ENCODE measurements around the gene DYSF.
"Not testable (repeated sequence)": the region's sequence is repeated elsewhere in the genome, so short reads cannot be mapped to it uniquely, and the experiment has no call there.

Gene DYSF

DNA sequence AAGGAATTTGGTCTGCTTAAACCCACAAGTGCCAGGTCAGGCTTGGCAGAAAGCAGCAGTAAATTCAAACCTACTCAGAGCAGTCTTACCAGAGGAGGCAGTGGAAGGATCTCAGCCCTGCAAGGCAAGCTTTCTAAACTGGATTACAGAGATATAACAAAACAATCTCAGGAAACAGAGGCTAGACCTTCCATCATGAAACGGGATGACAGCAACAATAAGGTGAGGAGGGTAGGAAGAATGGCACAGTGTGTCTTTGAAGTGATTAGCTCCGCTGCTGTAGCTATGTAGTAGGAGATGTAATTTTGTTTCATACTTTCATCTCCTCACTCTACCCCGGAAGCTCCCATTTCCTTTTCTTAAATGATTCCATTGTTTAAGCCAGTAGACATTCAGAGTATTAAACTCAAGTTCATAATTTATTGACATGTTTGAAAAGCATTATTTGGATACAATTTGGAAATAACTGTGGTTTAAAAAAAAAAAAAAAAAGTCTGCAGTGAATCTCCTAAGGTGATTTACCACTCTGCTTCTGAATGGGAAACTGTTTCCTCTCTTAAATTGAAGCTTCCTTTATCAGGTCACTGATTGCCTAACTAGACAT lies 29.4 kb upstream of the DYSF start:
- Histone ChIP-seq H3K4me1 (ENCODE audit: low read length) (no peaks in the 10 kb centered on the region), H3K9me2 (replicated peaks; ENCODE audit: insufficient read depth, low read length) (no peaks in the 10 kb centered on the region), H3K27me3 (replicated peaks; ENCODE audit: insufficient read depth, low read length) (no peaks in the 10 kb centered on the region), H3K36me3 (replicated peaks; ENCODE audit: insufficient read depth, low read length) (peaks cover 11% of the 10 kb centered on the region; the same call in 1 of the 2 replicates), H3K4me2 (ENCODE audit: low read depth, low read length) (no peak overlapping the region), H3K9me3 (replicated peaks; ENCODE audit: insufficient read depth, low read length) (no peaks in the 10 kb centered on the region), H3K9ac (ENCODE audit: low read length) (no peak overlapping the region), H4K20me1 (ENCODE audit: insufficient read depth, low read length) (no peaks in the 10 kb centered on the region), H3K4me3 (ENCODE audit: low read length) (no peak overlapping the region), H3F3A (ENCODE audit: insufficient read depth, low read length) (no peaks in the 10 kb centered on the region), H3K79me2 (ENCODE audit: low read length) (no peaks in the 10 kb centered on the region), H3K27ac (ENCODE audit: low read length) (no peak overlapping the region), H2AFZ (ENCODE audit: low read length) (no peak overlapping the region)
- TF ChIP-seq, protein P1, sequence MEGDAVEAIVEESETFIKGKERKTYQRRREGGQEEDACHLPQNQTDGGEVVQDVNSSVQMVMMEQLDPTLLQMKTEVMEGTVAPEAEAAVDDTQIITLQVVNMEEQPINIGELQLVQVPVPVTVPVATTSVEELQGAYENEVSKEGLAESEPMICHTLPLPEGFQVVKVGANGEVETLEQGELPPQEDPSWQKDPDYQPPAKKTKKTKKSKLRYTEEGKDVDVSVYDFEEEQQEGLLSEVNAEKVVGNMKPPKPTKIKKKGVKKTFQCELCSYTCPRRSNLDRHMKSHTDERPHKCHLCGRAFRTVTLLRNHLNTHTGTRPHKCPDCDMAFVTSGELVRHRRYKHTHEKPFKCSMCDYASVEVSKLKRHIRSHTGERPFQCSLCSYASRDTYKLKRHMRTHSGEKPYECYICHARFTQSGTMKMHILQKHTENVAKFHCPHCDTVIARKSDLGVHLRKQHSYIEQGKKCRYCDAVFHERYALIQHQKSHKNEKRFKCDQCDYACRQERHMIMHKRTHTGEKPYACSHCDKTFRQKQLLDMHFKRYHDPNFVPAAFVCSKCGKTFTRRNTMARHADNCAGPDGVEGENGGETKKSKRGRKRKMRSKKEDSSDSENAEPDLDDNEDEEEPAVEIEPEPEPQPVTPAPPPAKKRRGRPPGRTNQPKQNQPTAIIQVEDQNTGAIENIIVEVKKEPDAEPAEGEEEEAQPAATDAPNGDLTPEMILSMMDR (IDR thresholded peaks at IDR 0.05; ENCODE audit: low read length): no peak
- TF ChIP-seq EZH2phosphoT487 (IDR thresholded peaks at IDR 0.05; ENCODE audit: low read length) (no peak), EZH2 (optimal IDR thresholded peaks at IDR 0.05; ENCODE audit: low read depth, low read length) (no peak)
- DNase-seq: no peak

DNA sequence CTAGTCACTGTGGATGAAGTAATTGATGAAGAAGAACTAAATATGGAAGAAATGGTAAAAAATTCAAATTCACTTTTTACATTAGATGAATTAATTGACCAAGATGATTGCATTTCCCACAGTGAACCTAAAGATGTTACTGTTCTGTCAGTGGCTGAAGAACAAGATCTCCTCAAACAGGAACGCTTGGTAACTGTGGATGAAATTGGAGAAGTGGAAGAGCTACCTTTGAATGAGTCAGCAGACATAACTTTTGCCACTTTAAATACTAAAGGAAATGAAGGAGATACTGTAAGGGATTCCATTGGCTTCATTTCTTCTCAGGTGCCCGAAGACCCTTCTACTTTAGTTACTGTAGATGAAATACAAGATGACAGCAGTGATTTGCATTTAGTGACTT lies 26.6 kb upstream of the DYSF start:
- DNase-seq: no peak
- Histone ChIP-seq H3K79me2 (ENCODE audit: low read length) (no peaks in the 10 kb centered on the region), H3K4me1 (ENCODE audit: low read length) (no peaks in the 10 kb centered on the region), H3K36me3 (replicated peaks; ENCODE audit: insufficient read depth, low read length) (peaks cover 11% of the 10 kb centered on the region; the same call in 1 of the 2 replicates), H3F3A (ENCODE audit: insufficient read depth, low read length) (no peaks in the 10 kb centered on the region), H3K9ac (ENCODE audit: low read length) (no peak overlapping the region), H3K4me3 (ENCODE audit: low read length) (no peak overlapping the region), H3K9me2 (replicated peaks; ENCODE audit: insufficient read depth, low read length) (no peaks in the 10 kb centered on the region), H4K20me1 (ENCODE audit: insufficient read depth, low read length) (no peaks in the 10 kb centered on the region), H3K9me3 (replicated peaks; ENCODE audit: insufficient read depth, low read length) (no peaks in the 10 kb centered on the region), H3K27ac (ENCODE audit: low read length) (no peak overlapping the region), H3K27me3 (replicated peaks; ENCODE audit: insufficient read depth, low read length) (no peaks in the 10 kb centered on the region), H3K4me2 (ENCODE audit: low read depth, low read length) (no peak overlapping the region), H2AFZ (ENCODE audit: low read length) (no peak overlapping the region)
- TF ChIP-seq EZH2 (optimal IDR thresholded peaks at IDR 0.05; ENCODE audit: low read depth, low read length): no peak
- TF ChIP-seq EZH2phosphoT487 (IDR thresholded peaks at IDR 0.05; ENCODE audit: low read length): no peak
- TF ChIP-seq, protein P1 (IDR thresholded peaks at IDR 0.05; ENCODE audit: low read length): no peak

DNA sequence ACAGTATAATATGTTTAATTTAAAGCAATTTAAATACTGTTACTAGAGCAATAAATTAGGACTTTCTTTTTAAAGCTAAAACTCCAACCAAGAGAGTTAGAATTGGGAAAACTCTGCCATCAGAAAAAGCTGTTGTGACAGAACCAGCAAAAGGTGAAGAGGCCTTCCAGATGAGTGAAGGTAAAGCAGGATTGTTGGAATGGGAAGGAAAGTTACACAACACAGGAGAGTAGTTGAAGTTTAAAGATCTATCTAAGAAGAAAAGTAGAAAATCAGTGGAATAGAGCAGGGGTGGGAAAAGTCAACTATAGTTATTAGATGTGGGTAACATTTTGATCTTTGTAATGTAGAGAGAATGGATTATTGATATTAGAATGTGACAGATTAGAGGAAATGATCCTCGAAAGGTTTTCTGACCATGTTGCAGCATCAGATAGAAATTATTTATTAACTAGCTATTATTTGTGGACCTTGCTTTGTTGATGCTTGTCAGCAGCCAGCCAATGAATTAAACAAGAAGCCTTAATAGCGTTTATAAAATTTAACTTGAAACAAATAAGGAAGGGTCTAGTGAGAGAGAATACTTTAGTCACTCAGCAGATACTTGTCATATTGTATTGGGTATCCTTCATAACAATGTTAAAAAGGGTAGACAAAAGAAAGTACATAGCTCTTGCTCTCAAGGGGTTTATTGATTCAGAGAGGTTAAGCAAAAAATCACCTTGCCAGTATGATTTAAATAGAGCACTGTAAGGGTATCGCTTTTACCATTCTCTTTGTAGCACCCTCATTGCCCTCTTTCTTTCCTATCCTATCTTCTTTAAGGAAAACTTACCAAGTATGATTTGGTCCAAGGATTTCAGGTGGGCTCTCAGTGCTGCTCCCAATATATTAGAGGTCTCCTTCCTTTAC lies 24.6 kb upstream of the DYSF start:
- no peaks in the 10 kb centered on the region for H3K27me3 ChIP-seq (replicated peaks; ENCODE audit: insufficient read depth, low read length)
- H3K9me2 ChIP-seq (replicated peaks; ENCODE audit: insufficient read depth, low read length): no peaks in the 10 kb centered on the region
- no peaks in the 10 kb centered on the region for H4K20me1 ChIP-seq (ENCODE audit: insufficient read depth, low read length)
- no peaks in the 10 kb centered on the region for H3K9me3 ChIP-seq (replicated peaks; ENCODE audit: insufficient read depth, low read length)
- no peak for DNase-seq
- no peak overlapping the region for H3K4me3 ChIP-seq (ENCODE audit: low read length)
- no peak overlapping the region for H3K27ac ChIP-seq (ENCODE audit: low read length)
- no peaks in the 10 kb centered on the region for H3K79me2 ChIP-seq (ENCODE audit: low read length)
- no peak overlapping the region for H3K9ac ChIP-seq (ENCODE audit: low read length)
- H2AFZ ChIP-seq (ENCODE audit: low read length): no peak overlapping the region
- no peaks in the 10 kb centered on the region for H3K4me1 ChIP-seq (ENCODE audit: low read length)
- H3K4me2 ChIP-seq (ENCODE audit: low read depth, low read length): no peak overlapping the region
- TF ChIP-seq EZH2 (optimal IDR thresholded peaks at IDR 0.05; ENCODE audit: low read depth, low read length) (no peak), EZH2phosphoT487 (IDR thresholded peaks at IDR 0.05; ENCODE audit: low read length) (no peak)
- TF ChIP-seq, protein P1 (IDR thresholded peaks at IDR 0.05; ENCODE audit: low read length): no peak
- peaks cover 8% of the 10 kb centered on the region; the same call in 1 of the 2 replicates for H3K36me3 ChIP-seq (replicated peaks; ENCODE audit: insufficient read depth, low read length)
- no peaks in the 10 kb centered on the region for H3F3A ChIP-seq (ENCODE audit: insufficient read depth, low read length)

DNA sequence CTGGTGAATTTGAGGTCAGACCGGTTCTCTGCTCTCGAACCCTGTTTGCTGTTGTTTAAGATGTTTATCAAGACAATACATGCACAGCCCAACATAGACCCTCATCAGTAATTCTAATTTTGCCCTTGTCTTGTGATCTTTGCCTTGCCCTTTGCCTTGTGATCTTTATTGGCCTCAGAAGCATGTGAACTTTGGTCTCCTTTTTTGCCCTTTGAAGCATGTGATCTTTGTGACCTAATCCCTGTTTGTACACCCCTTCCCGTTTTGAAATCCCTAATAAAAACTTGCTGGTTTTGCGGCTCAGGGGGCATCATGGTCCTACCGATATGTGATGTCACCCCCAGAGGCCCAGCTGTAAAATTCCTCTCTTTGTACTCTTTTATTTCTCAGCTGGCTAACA lies 8.2 kb upstream of the DYSF start:
- H3K36me3 ChIP-seq (replicated peaks; ENCODE audit: insufficient read depth, low read length); H3K4me3 ChIP-seq (ENCODE audit: low read length); H3K4me1 ChIP-seq (ENCODE audit: low read length); H2AFZ ChIP-seq (ENCODE audit: low read length); H4K20me1 ChIP-seq (ENCODE audit: insufficient read depth, low read length); H3K9me2 ChIP-seq (replicated peaks; ENCODE audit: insufficient read depth, low read length); H3K27me3 ChIP-seq (replicated peaks; ENCODE audit: insufficient read depth, low read length); H3K9ac ChIP-seq (ENCODE audit: low read length); H3K79me2 ChIP-seq (ENCODE audit: low read length); H3F3A ChIP-seq (ENCODE audit: insufficient read depth, low read length); H3K27ac ChIP-seq (ENCODE audit: low read length); H3K4me2 ChIP-seq (ENCODE audit: low read depth, low read length); H3K9me3 ChIP-seq (replicated peaks; ENCODE audit: insufficient read depth, low read length); DNase-seq: not testable (repeated sequence)
